ENCODE data around the gene PRAC1. TPM values are rescaled to one million over a fixed set of nuclear protein-coding genes. Genes with fewer than 3 reads are reported as not detected.

PRAC1 gene
- total and polyA plus RNA-seq, 2 of the 8 experiments (the other 6 are each of a cell fraction or from before 2014, with no cell fraction given) = not detected

DNA sequence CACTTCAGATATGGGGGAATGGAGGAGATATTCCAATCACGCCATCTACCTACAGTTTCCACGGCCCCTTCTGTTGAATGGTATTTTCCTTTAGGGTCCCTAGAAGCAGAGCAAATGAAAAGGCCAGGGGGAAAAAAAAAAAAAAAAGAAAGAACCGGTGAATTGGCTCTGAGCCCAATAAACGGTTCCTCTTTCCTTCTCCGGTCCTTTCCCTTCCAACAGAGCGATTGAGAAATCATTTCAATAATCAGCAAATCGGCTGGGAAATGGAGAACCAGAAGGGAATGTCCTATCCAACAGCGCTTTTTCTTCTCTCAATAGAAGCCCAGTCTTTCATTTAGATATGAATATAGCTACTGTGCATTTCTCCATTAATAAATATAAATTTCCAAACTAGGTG is 33.0 kb upstream of the PRAC1 start (continued):
- TF ChIP-seq GTF2F1 (IDR thresholded peaks at IDR 0.05; ENCODE audit: borderline replicate concordance, low read depth, low read length) (no peak), JUN (IDR thresholded peaks at IDR 0.05; ENCODE audit: low read depth, low read length) (no peak), HDAC2 (IDR thresholded peaks at IDR 0.05; ENCODE audit: borderline replicate concordance in 1 of 2, low read depth in 2 of 2, low read length in 2 of 2) (no peak)
